ENCODE data around the gene CTTNBP2NL. TPM values are rescaled to one million over a fixed set of nuclear protein-coding genes. Genes with fewer than 3 reads are reported as not detected.
"Not testable (repeated sequence)": the region's sequence is repeated elsewhere in the genome, so short reads cannot be mapped to it uniquely, and the experiment has no call there.

Gene CTTNBP2NL
- total and polyA plus RNA-seq, 2 donors = 4.2 to 4.8 TPM

DNA sequence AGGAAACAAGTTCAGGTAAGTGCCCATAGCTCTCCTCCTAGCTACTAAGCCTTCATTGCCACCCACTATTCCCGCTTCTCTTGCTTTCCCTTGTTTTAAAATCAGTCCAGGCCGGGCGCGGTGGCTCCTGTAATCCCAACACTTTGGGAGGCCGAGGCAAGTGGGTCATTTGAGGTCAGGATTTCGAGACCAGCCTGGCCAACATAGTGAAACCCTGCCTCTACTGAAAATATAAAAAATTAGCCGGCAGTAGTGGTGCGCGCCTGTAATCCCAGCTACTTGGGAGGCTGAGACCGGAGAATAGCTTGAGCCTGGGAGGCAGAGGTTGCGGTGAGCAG, 4.4 kb upstream of the CTTNBP2NL start:
- peaks cover 0 to 23% of the 10 kb centered on the region in 2 donors for H3K27me3 ChIP-seq (ENCODE audit: control insufficient read depth in 2 of 2, insufficient read depth in 1 of 2, low read length in 1 of 2)
- H3K9me3 ChIP-seq (ENCODE audit: control insufficient read depth in 2 of 2, insufficient read depth in 1 of 2, low read length in 1 of 2) = no peaks in the 10 kb centered on the region
- H3K4me1 ChIP-seq (ENCODE audit: control insufficient read depth in 2 of 2, insufficient read depth in 2 of 2, low read length in 2 of 2) = peaks cover 6 to 13% of the 10 kb centered on the region in 2 donors
- WGBS = 99% methylated on average over 11 of the region's 11 CpGs
- no peak overlapping the region for H3K27ac ChIP-seq (ENCODE audit: low read depth in 1 of 2, low read length in 1 of 2)
- no peak overlapping the region for H3K4me3 ChIP-seq (ENCODE audit: low read length in 2 of 2)
- DNase-seq (ENCODE audit: low read depth in 6 of 9, low spot score in 9 of 9) = no peak
- no peaks in the 10 kb centered on the region for H3K36me3 ChIP-seq (ENCODE audit: control insufficient read depth in 2 of 2, insufficient read depth in 2 of 2, low read length in 1 of 2)

DNA sequence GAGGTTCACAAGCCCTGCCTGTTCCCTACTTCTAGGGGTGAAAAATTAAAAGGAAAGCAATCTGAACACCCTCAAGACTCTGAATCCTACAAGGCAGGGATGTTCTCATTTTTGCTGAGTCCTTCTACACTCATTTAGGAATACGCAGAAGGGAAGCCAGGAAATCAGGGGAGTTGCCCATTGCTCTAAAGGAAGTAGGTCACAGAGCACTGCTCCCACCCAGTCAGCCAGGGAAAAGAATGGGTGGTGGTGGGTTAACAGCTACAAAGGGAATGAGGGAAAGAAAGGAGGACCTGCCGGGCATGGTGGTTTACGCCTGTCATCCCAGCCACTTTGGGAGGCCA, 2.4 kb upstream of the CTTNBP2NL start:
- Histone ChIP-seq H3K4me3 (ENCODE audit: low read length in 2 of 2) (no peak overlapping the region), H3K27ac (ENCODE audit: low read depth in 1 of 2, low read length in 1 of 2) (peak overlapping the region in 1 of 2 donors; percentile 43), H3K36me3 (ENCODE audit: control insufficient read depth in 2 of 2, insufficient read depth in 2 of 2, low read length in 1 of 2) (no peaks in the 10 kb centered on the region), H3K27me3 (ENCODE audit: control insufficient read depth in 2 of 2, insufficient read depth in 1 of 2, low read length in 1 of 2) (peaks cover 2 to 23% of the 10 kb centered on the region in 2 donors), H3K4me1 (ENCODE audit: control insufficient read depth in 2 of 2, insufficient read depth in 2 of 2, low read length in 2 of 2) (peaks cover 8 to 17% of the 10 kb centered on the region in 2 donors), H3K9me3 (ENCODE audit: control insufficient read depth in 2 of 2, insufficient read depth in 1 of 2, low read length in 1 of 2) (no peaks in the 10 kb centered on the region)
- 94% methylated on average over 3 of the region's 3 CpGs for WGBS
- no peak for DNase-seq (ENCODE audit: low read depth in 6 of 9, low spot score in 9 of 9)

DNA sequence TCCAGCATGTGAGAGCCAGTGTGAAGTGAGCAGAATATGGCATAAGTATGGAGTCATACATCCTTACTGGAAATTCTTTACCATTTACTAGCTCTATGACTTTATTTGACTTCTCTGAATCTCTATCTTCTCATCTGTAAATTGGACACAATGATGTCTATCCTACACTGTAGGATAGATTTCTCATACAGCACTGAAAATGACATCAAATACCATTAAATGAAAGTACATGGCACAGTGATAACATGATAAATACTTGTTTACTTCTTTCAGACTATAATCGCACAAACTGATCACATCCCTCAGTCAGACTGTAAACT, 1.3 kb upstream of the CTTNBP2NL start:
- H3K4me3 ChIP-seq (ENCODE audit: low read length in 2 of 2) = no peak overlapping the region
- peaks cover 2 to 23% of the 10 kb centered on the region in 2 donors for H3K27me3 ChIP-seq (ENCODE audit: control insufficient read depth in 2 of 2, insufficient read depth in 1 of 2, low read length in 1 of 2)
- no peaks in the 10 kb centered on the region for H3K9me3 ChIP-seq (ENCODE audit: control insufficient read depth in 2 of 2, insufficient read depth in 1 of 2, low read length in 1 of 2)
- DNase-seq (ENCODE audit: low read depth in 6 of 9, low spot score in 9 of 9) = no peak
- no peaks in the 10 kb centered on the region for H3K36me3 ChIP-seq (ENCODE audit: control insufficient read depth in 2 of 2, insufficient read depth in 2 of 2, low read length in 1 of 2)
- H3K27ac ChIP-seq (ENCODE audit: low read depth in 1 of 2, low read length in 1 of 2) = peak overlapping the region; percentile 23 to 66
- WGBS = 99% methylated on average over 1 of the region's 1 CpG
- peaks cover 8 to 17% of the 10 kb centered on the region in 2 donors for H3K4me1 ChIP-seq (ENCODE audit: control insufficient read depth in 2 of 2, insufficient read depth in 2 of 2, low read length in 2 of 2)

DNA sequence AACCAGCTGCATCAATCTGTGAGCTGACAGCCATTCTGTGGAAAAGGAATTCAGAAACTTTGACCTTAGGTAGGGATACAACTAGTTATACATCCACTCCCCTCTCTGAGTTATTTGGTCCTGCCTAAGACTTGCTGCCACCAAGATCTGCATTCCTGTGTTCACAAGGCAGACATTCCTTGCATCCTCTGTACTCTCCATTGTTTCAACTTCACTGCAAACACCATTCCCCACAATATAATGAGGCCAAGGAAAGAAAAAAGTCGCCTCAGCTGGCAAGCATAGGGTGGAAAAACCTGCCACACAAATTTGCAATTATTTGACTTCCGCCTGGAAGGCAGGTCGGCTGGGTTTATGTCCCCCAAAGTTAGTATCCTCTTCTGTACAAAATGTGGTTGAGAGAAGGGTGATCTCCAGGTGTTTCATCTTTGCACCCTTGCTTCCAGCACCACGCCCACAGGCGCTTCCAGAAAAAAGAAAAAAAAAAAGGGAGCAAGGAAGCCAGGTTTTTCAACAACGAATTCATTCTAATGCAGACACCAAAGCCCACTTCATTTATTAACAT, 676 bp upstream of the CTTNBP2NL start:
- WGBS = 54% methylated on average over 6 of the region's 6 CpGs
- no peaks in the 10 kb centered on the region for H3K9me3 ChIP-seq (ENCODE audit: control insufficient read depth in 2 of 2, insufficient read depth in 1 of 2, low read length in 1 of 2)
- H3K27me3 ChIP-seq (ENCODE audit: control insufficient read depth in 2 of 2, insufficient read depth in 1 of 2, low read length in 1 of 2) = peaks cover 2 to 23% of the 10 kb centered on the region in 2 donors
- peak overlapping the region; percentile 59 to 90 for H3K4me3 ChIP-seq (ENCODE audit: low read length in 2 of 2)
- no peaks in the 10 kb centered on the region for H3K36me3 ChIP-seq (ENCODE audit: control insufficient read depth in 2 of 2, insufficient read depth in 2 of 2, low read length in 1 of 2)
- H3K27ac ChIP-seq (ENCODE audit: low read depth in 1 of 2, low read length in 1 of 2) = peak overlapping the region in 1 of 2 donors; percentile 75
- peaks cover 8 to 17% of the 10 kb centered on the region in 2 donors for H3K4me1 ChIP-seq (ENCODE audit: control insufficient read depth in 2 of 2, insufficient read depth in 2 of 2, low read length in 2 of 2)
- DNase-seq (ENCODE audit: low read depth in 6 of 9, low spot score in 9 of 9) = no peak

DNA sequence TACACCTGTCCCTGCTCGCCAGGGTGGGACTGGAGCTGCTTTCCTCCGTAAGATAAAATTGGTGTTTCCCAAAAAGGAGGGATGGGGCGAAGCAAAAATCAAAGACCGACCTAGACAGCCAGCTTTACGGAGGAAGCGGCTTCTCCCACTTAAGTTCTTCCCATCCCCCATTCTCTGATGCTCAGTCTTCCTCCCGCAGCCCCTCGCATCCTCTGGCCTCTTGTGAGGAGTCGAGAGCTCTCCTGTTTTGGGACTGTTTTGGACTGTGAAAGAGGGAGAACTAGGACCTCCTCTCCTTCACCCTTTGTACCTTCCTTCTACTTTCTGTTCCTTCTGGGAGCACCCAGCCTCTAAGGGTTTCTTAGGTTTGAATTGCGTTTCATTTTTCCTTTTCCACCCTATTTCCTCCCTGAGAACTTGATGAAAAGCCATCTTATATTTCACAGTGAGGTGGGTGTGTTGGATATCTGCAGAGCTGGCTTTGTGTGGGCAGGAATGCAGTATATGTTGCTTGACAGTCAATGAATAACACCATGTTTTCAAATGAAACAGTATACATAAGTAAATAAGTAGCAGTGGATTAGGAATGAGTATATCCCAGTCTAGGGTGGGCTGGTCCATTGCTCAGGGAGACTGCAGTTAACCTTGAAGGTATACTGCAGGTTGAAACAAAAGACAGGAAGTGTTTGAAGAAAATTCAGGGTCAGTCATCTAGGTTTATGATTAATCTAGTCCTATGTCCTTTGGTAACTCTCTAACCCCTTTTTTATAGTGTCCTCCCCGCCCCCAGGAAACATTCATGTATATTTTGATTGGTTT, 848 bp downstream of the CTTNBP2NL start:
- H3K4me3 ChIP-seq (ENCODE audit: low read length in 2 of 2) = peak overlapping the region; percentile 59 to 90

DNA sequence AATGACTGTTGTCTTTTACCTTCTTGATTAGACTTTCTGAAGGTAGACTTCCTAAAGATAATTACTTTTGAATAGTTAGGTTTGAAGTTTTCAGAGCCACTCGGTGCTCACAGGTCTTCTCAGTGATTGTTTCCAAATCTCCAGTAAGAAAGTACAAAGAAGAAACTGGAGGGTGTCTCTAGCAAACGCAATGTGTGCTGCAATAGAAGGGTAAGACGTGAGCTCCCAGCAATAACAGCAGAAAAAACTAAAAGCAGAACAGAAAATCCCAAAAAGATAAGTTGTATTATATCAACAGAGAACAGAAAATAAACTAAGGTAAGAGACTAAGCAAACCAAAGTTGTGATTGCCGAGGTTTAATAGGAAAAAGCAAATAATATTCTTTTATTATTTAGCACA, 1.8 kb downstream of the CTTNBP2NL start:
- Histone ChIP-seq H3K4me1 (ENCODE audit: control insufficient read depth in 2 of 2, insufficient read depth in 2 of 2, low read length in 2 of 2) (peaks cover 8 to 12% of the 10 kb centered on the region in 2 donors), H3K27ac (ENCODE audit: low read depth in 1 of 2, low read length in 1 of 2) (no peak overlapping the region), H3K27me3 (ENCODE audit: control insufficient read depth in 2 of 2, insufficient read depth in 1 of 2, low read length in 1 of 2) (peaks cover 2 to 21% of the 10 kb centered on the region in 2 donors), H3K36me3 (ENCODE audit: control insufficient read depth in 2 of 2, insufficient read depth in 2 of 2, low read length in 1 of 2) (no peaks in the 10 kb centered on the region), H3K4me3 (ENCODE audit: low read length in 2 of 2) (no peak overlapping the region), H3K9me3 (ENCODE audit: control insufficient read depth in 2 of 2, insufficient read depth in 1 of 2, low read length in 1 of 2) (no peaks in the 10 kb centered on the region)
- 95% methylated on average over 4 of the region's 4 CpGs for WGBS
- no peak for DNase-seq (ENCODE audit: low read depth in 6 of 9, low spot score in 9 of 9)

More for the DNA sequence above, 848 bp downstream of the CTTNBP2NL start:
- peak overlapping the region in 1 of 2 donors; percentile 55 for H3K27ac ChIP-seq (ENCODE audit: low read depth in 1 of 2, low read length in 1 of 2)
- peaks cover 2 to 21% of the 10 kb centered on the region in 2 donors for H3K27me3 ChIP-seq (ENCODE audit: control insufficient read depth in 2 of 2, insufficient read depth in 1 of 2, low read length in 1 of 2)
- DNase-seq (ENCODE audit: low read depth in 6 of 9, low spot score in 9 of 9) = peak in 1 of 9 donors; percentile 10
- H3K9me3 ChIP-seq (ENCODE audit: control insufficient read depth in 2 of 2, insufficient read depth in 1 of 2, low read length in 1 of 2) = no peaks in the 10 kb centered on the region
- peaks cover 8 to 12% of the 10 kb centered on the region in 2 donors for H3K4me1 ChIP-seq (ENCODE audit: control insufficient read depth in 2 of 2, insufficient read depth in 2 of 2, low read length in 2 of 2)
- 10% methylated on average over 11 of the region's 11 CpGs for WGBS
- no peaks in the 10 kb centered on the region for H3K36me3 ChIP-seq (ENCODE audit: control insufficient read depth in 2 of 2, insufficient read depth in 2 of 2, low read length in 1 of 2)

DNA sequence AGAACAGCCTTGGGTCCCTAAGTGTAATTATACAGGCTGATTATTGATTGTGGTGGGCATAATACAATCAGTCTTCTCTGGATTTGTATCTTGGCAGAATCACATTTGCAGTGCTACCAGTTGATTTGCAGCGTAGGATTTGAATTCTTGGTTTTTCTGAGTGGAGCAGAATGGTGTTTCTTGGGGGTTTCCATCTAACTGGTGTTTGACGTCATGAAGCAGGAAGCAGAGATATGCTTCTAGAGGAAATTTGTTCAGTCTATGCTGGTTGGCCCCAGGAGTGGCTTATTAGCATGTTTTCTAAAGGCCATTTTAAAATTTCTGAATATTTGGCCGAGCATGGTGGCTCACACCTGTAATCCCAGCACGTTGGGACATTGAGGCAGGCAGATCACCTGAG, 3.4 kb downstream of the CTTNBP2NL start:
- Histone ChIP-seq H3K36me3 (ENCODE audit: control insufficient read depth in 2 of 2, insufficient read depth in 2 of 2, low read length in 1 of 2) (no peaks in the 10 kb centered on the region), H3K4me3 (ENCODE audit: low read length in 2 of 2) (no peak overlapping the region), H3K27ac (ENCODE audit: low read depth in 1 of 2, low read length in 1 of 2) (no peak overlapping the region), H3K27me3 (ENCODE audit: control insufficient read depth in 2 of 2, insufficient read depth in 1 of 2, low read length in 1 of 2) (peaks cover 2 to 14% of the 10 kb centered on the region in 2 donors), H3K9me3 (ENCODE audit: control insufficient read depth in 2 of 2, insufficient read depth in 1 of 2, low read length in 1 of 2) (no peaks in the 10 kb centered on the region), H3K4me1 (ENCODE audit: control insufficient read depth in 2 of 2, insufficient read depth in 2 of 2, low read length in 2 of 2) (peaks cover 8 to 12% of the 10 kb centered on the region in 2 donors)
- DNase-seq (ENCODE audit: low read depth in 6 of 9, low spot score in 9 of 9) = no peak
- 92% methylated on average over 4 of the region's 4 CpGs for WGBS

DNA sequence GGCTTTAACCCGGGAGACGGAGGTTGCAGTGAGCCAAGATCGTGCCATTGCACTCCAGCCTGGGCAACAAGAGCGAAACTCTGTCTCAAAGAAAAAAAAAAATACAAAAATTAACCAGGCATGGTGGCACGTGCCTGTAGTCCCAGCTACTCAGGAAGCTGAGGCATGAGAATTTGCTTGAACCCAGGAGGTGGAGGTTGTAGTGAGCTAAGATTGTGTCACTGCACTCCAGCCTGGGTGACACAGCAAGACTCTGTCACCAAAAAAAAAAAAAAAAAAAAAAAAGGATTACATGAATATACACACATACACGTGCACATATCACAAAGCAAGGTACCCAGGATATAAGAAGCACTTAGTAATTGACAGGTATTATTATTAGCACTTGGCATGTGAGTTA, 4.7 kb downstream of the CTTNBP2NL start:
- H3K4me1 ChIP-seq (ENCODE audit: control insufficient read depth in 2 of 2, insufficient read depth in 2 of 2, low read length in 2 of 2); DNase-seq (ENCODE audit: low read depth in 6 of 9, low spot score in 9 of 9); H3K27ac ChIP-seq (ENCODE audit: low read depth in 1 of 2, low read length in 1 of 2); H3K9me3 ChIP-seq (ENCODE audit: control insufficient read depth in 2 of 2, insufficient read depth in 1 of 2, low read length in 1 of 2); H3K36me3 ChIP-seq (ENCODE audit: control insufficient read depth in 2 of 2, insufficient read depth in 2 of 2, low read length in 1 of 2); H3K4me3 ChIP-seq (ENCODE audit: low read length in 2 of 2); H3K27me3 ChIP-seq (ENCODE audit: control insufficient read depth in 2 of 2, insufficient read depth in 1 of 2, low read length in 1 of 2): not testable (repeated sequence)
- WGBS = 95% methylated on average over 6 of the region's 6 CpGs

DNA sequence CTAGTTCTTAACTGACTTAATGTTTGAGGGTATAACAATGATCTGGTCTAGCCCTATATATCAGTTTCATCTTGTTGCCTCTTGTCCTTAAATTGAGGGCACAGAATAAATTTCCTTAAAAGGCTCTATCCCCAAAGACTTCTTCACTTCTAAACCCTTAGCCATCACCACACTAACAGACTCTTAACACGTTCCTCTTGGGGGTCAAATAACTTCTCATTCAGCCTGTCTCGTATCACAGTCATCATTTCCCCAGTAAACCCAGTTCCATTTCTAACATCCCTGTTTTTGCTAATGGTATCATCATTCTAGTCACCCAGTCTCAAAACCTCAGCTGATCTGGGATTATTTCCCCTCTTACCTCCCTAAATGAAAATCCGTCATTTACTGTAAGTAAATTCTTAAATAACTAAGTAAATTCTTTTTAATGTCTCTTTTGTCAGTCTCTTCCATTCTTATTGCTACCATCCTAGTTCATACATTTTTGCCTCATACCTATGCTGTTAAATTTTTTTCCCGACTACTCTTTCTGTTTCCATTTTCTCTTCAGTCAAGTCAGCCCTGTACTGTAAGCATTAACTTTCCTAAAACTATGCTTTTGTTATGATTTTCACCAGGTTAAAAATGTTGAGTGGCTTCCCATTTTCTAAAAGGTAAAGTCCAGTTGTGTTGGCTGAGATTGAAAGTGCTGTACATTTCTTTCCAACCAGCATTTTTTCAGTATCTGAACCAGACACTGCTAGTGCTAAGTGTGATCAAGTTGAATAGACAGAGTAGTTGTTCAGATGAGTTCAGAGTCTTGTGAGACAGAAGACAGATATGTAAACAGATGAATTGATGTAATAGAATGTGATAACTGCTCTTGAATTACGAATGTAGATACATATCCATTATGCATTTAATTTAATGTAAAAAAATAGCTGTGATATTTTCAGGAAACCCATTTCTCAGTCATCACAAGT, 6.9 kb downstream of the CTTNBP2NL start:
- Histone ChIP-seq H3K9me3 (ENCODE audit: control insufficient read depth in 2 of 2, insufficient read depth in 1 of 2, low read length in 1 of 2) (no peaks in the 10 kb centered on the region), H3K27me3 (ENCODE audit: control insufficient read depth in 2 of 2, insufficient read depth in 1 of 2, low read length in 1 of 2) (no peaks in the 10 kb centered on the region), H3K36me3 (ENCODE audit: control insufficient read depth in 2 of 2, insufficient read depth in 2 of 2, low read length in 1 of 2) (no peaks in the 10 kb centered on the region), H3K27ac (ENCODE audit: low read depth in 1 of 2, low read length in 1 of 2) (no peak overlapping the region), H3K4me3 (ENCODE audit: low read length in 2 of 2) (no peak overlapping the region), H3K4me1 (ENCODE audit: control insufficient read depth in 2 of 2, insufficient read depth in 2 of 2, low read length in 2 of 2) (no peaks in the 10 kb centered on the region)
- no peak for DNase-seq (ENCODE audit: low read depth in 6 of 9, low spot score in 9 of 9)
- 96% methylated on average over 5 of the region's 5 CpGs for WGBS

All from thymus (tissue), 11 donors.